HepG2 (cell line): ENCODE measurements around the gene P2RX5. TPM values are rescaled to one million over a fixed set of nuclear protein-coding genes. Genes with fewer than 3 reads are reported as not detected.

Experiments
- AGO1 ChIP-seq: fragments of 200-400 bp; formaldehyde crosslinking; IDR thresholded peaks from 2 replicates; pipeline ENCODE4 v1.6.1; 2017; ENCODE audit warnings: mild to moderate bottlenecking, low read depth, low read length, moderate library complexity; ENCODE audit not compliant: poor library complexity, severe bottlenecking
- ELK4 ChIP-seq: sonication (generic); formaldehyde crosslinking; IDR thresholded peaks from 2 replicates; pipeline ENCODE4 v1.9.0; 2021; ENCODE audit warnings: missing genetic modification reagents, borderline replicate concordance
- ERF ChIP-seq: IDR thresholded peaks from 2 replicates; pipeline ENCODE4 v1.6.1; 2018; ENCODE audit warnings: missing biosample characterization, missing genetic modification reagents
- FOXJ3 ChIP-seq: sonication (generic); formaldehyde crosslinking; IDR thresholded peaks from 2 replicates; pipeline ENCODE4 v1.4.0; 2020; ENCODE audit warnings: missing genetic modification reagents, mild to moderate bottlenecking, borderline replicate concordance
- GRHL1 ChIP-seq: sonication (generic); formaldehyde crosslinking; conservative IDR thresholded peaks from 2 replicates; pipeline ENCODE4 v1.8.0; 2022; ENCODE audit warnings: missing genetic modification reagents
- GZF1 ChIP-seq: sonication (generic); formaldehyde crosslinking; IDR thresholded peaks from 2 replicates; pipeline ENCODE4 v1.5.1; 2020; ENCODE audit warnings: mild to moderate bottlenecking, missing genetic modification reagents
- IRF1 ChIP-seq: sonication (generic); formaldehyde crosslinking; IDR thresholded peaks from 2 replicates; pipeline ENCODE4 v1.4.0; 2020; ENCODE audit warnings: low read depth, mild to moderate bottlenecking, missing genetic modification reagents
- KLF15 ChIP-seq: sonication (generic); formaldehyde crosslinking; IDR thresholded peaks from 2 replicates; pipeline ENCODE4 v1.8.1; 2023; ENCODE audit warnings: borderline replicate concordance, mild to moderate bottlenecking, inconsistent platforms, missing genetic modification reagents, mixed read lengths
- LBX2 ChIP-seq: sonication (generic); formaldehyde crosslinking; IDR thresholded peaks from 2 replicates; pipeline ENCODE4 v1.5.0; 2020; ENCODE audit warnings: missing genetic modification reagents, mild to moderate bottlenecking, borderline replicate concordance
- MED1 ChIP-seq: sonication (generic); formaldehyde crosslinking; IDR thresholded peaks from 2 replicates; pipeline ENCODE4 v1.4.0; 2020; ENCODE audit warnings: missing genetic modification reagents
- NR2F1 ChIP-seq, 2 experiments: fragments of 450-650 bp in 1 of 2; formaldehyde crosslinking in 1 of 2; IDR thresholded peaks; 2 replicates each; pipeline versions ENCODE4 v1.5.0 to v1.6.1; 2016 to 2020; ENCODE audit warnings: mild to moderate bottlenecking in 1 of 2, missing compliant biosample characterization in 1 of 2, missing genetic modification reagents in 1 of 2, moderate library complexity in 1 of 2
- PAWR ChIP-seq: sonication (generic); formaldehyde crosslinking; IDR thresholded peaks from 2 replicates; pipeline ENCODE4 v1.4.0; 2020; ENCODE audit warnings: missing genetic modification reagents, mild to moderate bottlenecking, borderline replicate concordance
- RXRB ChIP-seq: IDR thresholded peaks from 2 replicates; pipeline ENCODE4 v1.6.1; 2016; ENCODE audit warnings: borderline replicate concordance, missing genetic modification reagents, missing compliant biosample characterization
- SETDB1 ChIP-seq: sonication (generic); formaldehyde crosslinking; IDR thresholded peaks from 2 replicates; pipeline ENCODE4 v1.5.1; 2020; ENCODE audit warnings: missing genetic modification reagents, mild to moderate bottlenecking, borderline replicate concordance
- SOX13 ChIP-seq, 3 experiments: fragments of 450-650 bp in 1 of 3; sonication (generic) in 1 of 3; formaldehyde crosslinking in 1 of 3; IDR thresholded peaks in 2 of 3; conservative IDR thresholded peaks in 1 of 3; 2 replicates each; pipeline versions ENCODE4 v1.5.0 to v1.6.1; 2016 to 2020; ENCODE audit warnings: antibody characterized with exemption in 1 of 3, mild to moderate bottlenecking in 1 of 3, missing compliant biosample characterization in 1 of 3, missing genetic modification reagents in 1 of 3, moderate library complexity in 1 of 3
- TBX3 ChIP-seq: fragments of 450-650 bp; IDR thresholded peaks from 2 replicates; pipeline ENCODE4 v1.6.1; 2017; ENCODE audit warnings: antibody characterized with exemption, mild to moderate bottlenecking, inconsistent platforms, borderline replicate concordance
- ZNF143 ChIP-seq: sonication (generic); formaldehyde crosslinking; IDR thresholded peaks from 2 replicates; pipeline ENCODE4 v1.4.0; 2020; ENCODE audit warnings: missing genetic modification reagents
- ZNF264 ChIP-seq: sonication (generic); formaldehyde crosslinking; IDR thresholded peaks from 2 replicates; pipeline ENCODE4 v1.4.0; 2020; ENCODE audit warnings: missing genetic modification reagents
- ZNF598 ChIP-seq: sonication (generic); formaldehyde crosslinking; IDR thresholded peaks from 2 replicates; pipeline ENCODE4 v1.5.1; 2020; ENCODE audit warnings: mild to moderate bottlenecking, missing genetic modification reagents, borderline replicate concordance
- ZNF776 ChIP-seq: sonication (generic); formaldehyde crosslinking; IDR thresholded peaks from 2 replicates; pipeline ENCODE4 v1.4.0; 2020; ENCODE audit warnings: mild to moderate bottlenecking, missing genetic modification reagents
- ZSCAN30 ChIP-seq: sonication (generic); formaldehyde crosslinking; IDR thresholded peaks from 2 replicates; pipeline ENCODE4 v1.5.0; 2020; ENCODE audit warnings: mild to moderate bottlenecking, missing genetic modification reagents
- ZSCAN5A ChIP-seq: sonication (generic); formaldehyde crosslinking; IDR thresholded peaks from 2 replicates; pipeline ENCODE4 v1.8.0; 2022; ENCODE audit warnings: mild to moderate bottlenecking, missing genetic modification reagents, borderline replicate concordance
- polyA plus RNA-seq, 8 experiments: library from polyadenylated mRNA; depleted of rRNA in 3 of 8; stranded (reverse) in 7 of 8; unstranded in 1 of 8; fragments of >200 nt; fragmentation: Illumina TruSeq in 4 of 8; extraction: Trizol in 4 of 8; gene quantifications; 2 replicates each; pipeline versions ENCODE4 v1.2.1 to v1.2.3, GENCODE V29; 2011 to 2016; ENCODE audit warnings: low read depth in 4 of 8, missing spikeins in 1 of 8, mixed read lengths in 1 of 8; ENCODE audit not compliant: insufficient read depth in 1 of 8
- total RNA-seq, 5 experiments: library from RNA; depleted of rRNA; stranded (reverse); fragments of >200 nt; fragmentation: Illumina TruSeq; extraction: Trizol; gene quantifications; 2 replicates each; pipeline ENCODE4 v1.2.3, GENCODE V29; 2016; ENCODE audit warnings: low read depth in 1 of 5

The P2RX5 gene
- total and polyA plus RNA-seq, 2 of the 13 experiments (the other 11 are each of a cell fraction or from before 2014, with no cell fraction given), result 0.95 to 1.7 TPM

- TF ChIP-seq FOXJ3 (CRISPR knock-in tag) (no peak), ZNF776 (CRISPR knock-in tag) (peak; percentile 86), IRF1 (no peak), LBX2 (CRISPR knock-in tag) (peak; percentile 74; the same call in 1 of the 2 replicates), SETDB1 (CRISPR knock-in tag) (no peak), RXRB (peak; percentile 34; the same call in 1 of the 2 replicates), AGO1 (no peak), ZSCAN30 (CRISPR knock-in tag) (no peak), ZNF143 (CRISPR knock-in tag) (peak; percentile 97), ZNF598 (CRISPR knock-in tag) (no peak), SOX13 (IDR thresholded peaks at IDR 0.05) (no peak), SOX13 (CRISPR knock-in tag; conservative IDR thresholded peaks at IDR 0.05 in 1 of 2, IDR thresholded peaks at IDR 0.05 in 1 of 2) (peak in 1 of 2 experiments; percentile 30; a peak in 1 of 4 replicates), ZNF264 (CRISPR knock-in tag) (0 out of 2 replicates have a peak, but pooled peaks have one; percentile 39), MED1 (CRISPR knock-in tag) (peak; percentile 55; the same call in 1 of the 2 replicates), ERF (0 out of 2 replicates have a peak, but pooled peaks have one; percentile 33), KLF15 (0 out of 2 replicates have a peak, but pooled peaks have one; percentile 30), GZF1 (CRISPR knock-in tag) (no peak), ZSCAN5A (CRISPR knock-in tag) (no peak), ELK4 (CRISPR knock-in tag) (no peak), TBX3 (peak; percentile 53; the same call in 1 of the 2 replicates), PAWR (CRISPR knock-in tag) (no peak), GRHL1 (CRISPR knock-in tag) (no peak), NR2F1 (CRISPR knock-in tag; IDR thresholded peaks at IDR 0.05) (no peak)
Observed at GRCh38 chr17:3636154-3636907, 59.6 kb downstream of the P2RX5 start, which contains the start of the genes CTNS and SHPK (continued).
